ENCODE measurements around the gene MSANTD1.

Gene MSANTD1

GRCh38 chr4:3234171-3235029 is 14.6 kb upstream of the MSANTD1 start:
- no peak for DNase-seq

GRCh38 chr4:3235030-3235345 is 14.0 kb upstream of the MSANTD1 start:
- no peak for DNase-seq

GRCh38 chr4:3235581-3235980 is 13.4 kb upstream of the MSANTD1 start:
- no peak for DNase-seq

- DNase-seq = no peak
These were observed 12.6 kb upstream of the MSANTD1 start for GRCh38 chr4:3236326-3236878.

- DNase-seq = no peak
These were observed 11.7 kb upstream of the MSANTD1 start for GRCh38 chr4:3237266-3237665.

GRCh38 chr4:3237712-3238560 is 11.0 kb upstream of the MSANTD1 start:
- no peak for DNase-seq

GRCh38 chr4:3238721-3239120 is 10.2 kb upstream of the MSANTD1 start:
- DNase-seq = no peak

GRCh38 chr4:3239303-3239702 is 9.7 kb upstream of the MSANTD1 start:
- no peak for DNase-seq

GRCh38 chr4:3239998-3240920 is 8.7 kb upstream of the MSANTD1 start:
- DNase-seq = no peak

- no peak for DNase-seq
These were observed 7.9 kb upstream of the MSANTD1 start for GRCh38 chr4:3240936-3241522.

GRCh38 chr4:3241898-3242524 is 6.9 kb upstream of the MSANTD1 start:
- no peak for DNase-seq

GRCh38 chr4:3243136-3243780 is 5.7 kb upstream of the MSANTD1 start:
- DNase-seq = no peak

GRCh38 chr4:3244002-3244401 is 5.0 kb upstream of the MSANTD1 start:
- DNase-seq = no peak

GRCh38 chr4:3244747-3245146 is 4.2 kb upstream of the MSANTD1 start:
- DNase-seq = no peak

GRCh38 chr4:3245676-3246075 is 3.3 kb upstream of the MSANTD1 start:
- DNase-seq = no peak

GRCh38 chr4:3246458-3247398 is 2.2 kb upstream of the MSANTD1 start:
- no peak for DNase-seq

- no peak for DNase-seq
These were observed 1.4 kb upstream of the MSANTD1 start for GRCh38 chr4:3247399-3248177.

- no peak for DNase-seq
These were observed 830 bp upstream of the MSANTD1 start for GRCh38 chr4:3248178-3248480.

GRCh38 chr4:3249711-3250437 is 915 bp downstream of the MSANTD1 start:
- DNase-seq = no peak
